ENCODE data around the gene ATP8B1. TPM values are rescaled to one million over a fixed set of nuclear protein-coding genes. Genes with fewer than 3 reads are reported as not detected.
"Not testable (repeated sequence)": the region's sequence is repeated elsewhere in the genome, so short reads cannot be mapped to it uniquely, and the experiment has no call there.

Gene ATP8B1
- total and polyA plus RNA-seq, 3 donors from 2014 or later: 1.6 to 3.0 (median 1.7) TPM

DNA sequence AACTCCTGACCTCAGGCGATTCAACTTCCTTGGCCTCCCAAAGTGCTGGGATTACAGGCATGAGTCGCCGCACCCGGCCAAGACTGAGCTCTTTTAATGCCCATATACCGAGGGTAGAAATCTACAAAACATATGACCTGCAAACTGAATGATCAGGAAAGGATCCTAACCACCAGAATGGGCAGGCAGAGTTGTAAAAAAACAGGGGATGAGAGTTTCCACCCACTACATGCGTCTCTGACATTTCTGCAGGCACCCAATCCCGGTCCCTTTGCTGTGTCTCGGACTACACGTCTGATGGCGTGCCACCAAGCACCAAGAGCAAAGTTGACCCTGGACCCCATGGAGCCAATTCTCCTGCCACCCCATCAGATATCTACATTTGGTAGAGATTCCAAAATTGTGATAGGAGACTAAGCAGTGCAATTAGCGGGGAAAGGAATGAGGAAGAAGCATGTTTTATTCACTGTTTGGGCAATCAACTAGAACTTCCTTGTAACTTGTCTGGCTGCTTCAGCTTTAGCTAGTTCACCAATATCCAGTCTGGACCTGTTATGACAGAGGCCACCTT is 74.1 kb downstream of the ATP8B1 start:
- TF ChIP-seq, protein P1, sequence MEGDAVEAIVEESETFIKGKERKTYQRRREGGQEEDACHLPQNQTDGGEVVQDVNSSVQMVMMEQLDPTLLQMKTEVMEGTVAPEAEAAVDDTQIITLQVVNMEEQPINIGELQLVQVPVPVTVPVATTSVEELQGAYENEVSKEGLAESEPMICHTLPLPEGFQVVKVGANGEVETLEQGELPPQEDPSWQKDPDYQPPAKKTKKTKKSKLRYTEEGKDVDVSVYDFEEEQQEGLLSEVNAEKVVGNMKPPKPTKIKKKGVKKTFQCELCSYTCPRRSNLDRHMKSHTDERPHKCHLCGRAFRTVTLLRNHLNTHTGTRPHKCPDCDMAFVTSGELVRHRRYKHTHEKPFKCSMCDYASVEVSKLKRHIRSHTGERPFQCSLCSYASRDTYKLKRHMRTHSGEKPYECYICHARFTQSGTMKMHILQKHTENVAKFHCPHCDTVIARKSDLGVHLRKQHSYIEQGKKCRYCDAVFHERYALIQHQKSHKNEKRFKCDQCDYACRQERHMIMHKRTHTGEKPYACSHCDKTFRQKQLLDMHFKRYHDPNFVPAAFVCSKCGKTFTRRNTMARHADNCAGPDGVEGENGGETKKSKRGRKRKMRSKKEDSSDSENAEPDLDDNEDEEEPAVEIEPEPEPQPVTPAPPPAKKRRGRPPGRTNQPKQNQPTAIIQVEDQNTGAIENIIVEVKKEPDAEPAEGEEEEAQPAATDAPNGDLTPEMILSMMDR (IDR thresholded peaks at IDR 0.05): no peak
- TF ChIP-seq POLR2A (IDR thresholded peaks at IDR 0.05): no peak
- intact Hi-C loops (cut with DNase I; ENCODE audit: low total_unique reads): no loop called here
- 60 to 61% methylated on average over 11 of the region's 11 CpGs for WGBS, 2 donors
- no peaks in the 10 kb centered on the region for H3K36me3 ChIP-seq (ENCODE audit: low read depth, missing control alignments)
- DNase-seq: no peak
- no peak overlapping the region for H3K4me3 ChIP-seq
- no peak overlapping the region for H3K27ac ChIP-seq
- H3K4me1 ChIP-seq: no peaks in the 10 kb centered on the region
- H3K9me3 ChIP-seq: no peaks in the 10 kb centered on the region
- no peaks in the 10 kb centered on the region for H3K27me3 ChIP-seq

DNA sequence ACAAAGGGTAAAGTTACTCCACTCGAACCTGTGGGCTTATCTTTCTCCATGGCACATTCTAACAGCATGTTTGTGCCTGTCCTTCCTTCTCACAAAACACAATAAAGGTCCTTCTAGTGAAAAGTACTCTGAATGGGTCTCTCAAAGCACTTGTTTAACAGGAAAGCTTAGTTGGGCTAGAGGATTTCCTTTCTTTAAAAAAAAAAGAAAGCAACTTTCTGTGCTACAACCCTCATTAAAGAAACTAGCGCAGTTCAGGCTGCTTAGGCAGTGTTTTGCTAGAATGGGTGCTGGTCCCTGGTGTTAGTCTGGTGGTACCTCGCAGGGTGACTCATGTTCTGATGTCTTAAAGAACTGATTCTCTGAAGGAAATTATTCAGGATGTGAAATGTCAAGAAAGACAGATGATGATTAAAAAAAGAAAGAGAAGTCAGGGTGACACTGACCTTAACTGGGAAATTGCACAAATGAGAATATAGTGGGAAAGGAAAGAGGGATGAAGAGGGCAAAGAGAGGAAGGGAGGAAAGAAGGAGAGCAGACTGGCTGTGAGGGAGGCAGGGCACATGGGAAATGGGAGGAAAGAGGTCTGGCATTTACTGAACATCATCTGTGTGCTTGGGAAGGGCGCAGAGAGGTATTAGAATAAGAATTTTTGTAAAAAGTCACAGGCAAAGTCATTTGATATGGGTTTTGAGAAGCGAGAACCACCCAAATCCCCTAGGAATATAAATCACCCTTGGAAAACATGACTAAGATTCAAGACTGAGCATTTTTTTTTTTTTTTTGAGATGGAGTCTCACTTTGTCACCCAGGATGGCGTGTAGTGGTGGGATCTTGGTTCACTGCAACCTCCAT is 74.9 kb downstream of the ATP8B1 start:
- Histone ChIP-seq H3K4me3 (no peak overlapping the region), H3K9me3 (no peaks in the 10 kb centered on the region), H3K27ac (no peak overlapping the region), H3K27me3 (no peaks in the 10 kb centered on the region), H3K4me1 (no peaks in the 10 kb centered on the region), H3K36me3 (ENCODE audit: low read depth, missing control alignments) (no peaks in the 10 kb centered on the region)
- 65 to 68% methylated on average over 6 of the region's 6 CpGs for WGBS, 2 donors
- TF ChIP-seq, protein P1 (IDR thresholded peaks at IDR 0.05): no peak
- TF ChIP-seq POLR2A (IDR thresholded peaks at IDR 0.05): no peak
- no peak for DNase-seq
- intact Hi-C loops (cut with DNase I; ENCODE audit: low total_unique reads): no loop called here

DNA sequence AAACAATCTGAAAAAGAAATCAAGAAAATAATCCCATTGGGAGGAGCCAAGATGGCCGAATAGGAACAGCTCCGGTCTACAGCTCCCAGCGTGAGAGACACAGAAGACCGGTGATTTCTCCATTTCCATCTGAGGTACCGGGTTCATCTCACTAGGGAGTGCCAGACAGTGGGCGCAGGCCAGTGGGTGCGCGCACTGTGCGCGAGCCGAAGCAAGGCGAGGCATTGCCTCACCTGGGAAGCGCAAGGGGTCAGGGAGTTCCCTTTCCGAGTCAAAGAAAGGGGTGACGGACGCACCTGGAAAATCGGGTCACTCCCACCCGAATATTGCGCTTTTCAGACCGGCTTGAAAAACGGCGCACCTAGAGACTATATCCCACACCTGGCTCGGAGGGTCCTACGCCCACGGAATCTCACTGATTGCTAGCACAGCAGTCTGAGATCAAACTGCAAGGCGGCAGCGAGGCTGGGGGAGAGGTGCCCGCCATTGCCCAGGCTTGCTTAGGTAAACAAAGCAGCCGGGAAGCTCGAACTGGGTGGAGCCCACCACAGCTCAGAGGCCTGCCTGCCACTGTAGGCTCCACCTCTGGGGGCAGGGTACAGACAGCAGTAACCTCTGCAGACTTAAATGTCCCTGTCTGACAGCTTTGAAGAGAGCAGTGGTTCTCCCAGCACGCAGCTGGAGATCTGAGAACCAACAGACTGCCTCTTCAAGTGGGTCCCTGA is 83.7 kb downstream of the ATP8B1 start:
- H3K4me3 ChIP-seq; H3K4me1 ChIP-seq; H3K36me3 ChIP-seq (ENCODE audit: low read depth, missing control alignments); H3K9me3 ChIP-seq; intact Hi-C loops (cut with DNase I; ENCODE audit: low total_unique reads); H3K27ac ChIP-seq; H3K27me3 ChIP-seq; DNase-seq: not testable (repeated sequence)
- 94 to 97% methylated on average over 29 to 31 of the region's 31 CpGs for WGBS, 2 donors

DNA sequence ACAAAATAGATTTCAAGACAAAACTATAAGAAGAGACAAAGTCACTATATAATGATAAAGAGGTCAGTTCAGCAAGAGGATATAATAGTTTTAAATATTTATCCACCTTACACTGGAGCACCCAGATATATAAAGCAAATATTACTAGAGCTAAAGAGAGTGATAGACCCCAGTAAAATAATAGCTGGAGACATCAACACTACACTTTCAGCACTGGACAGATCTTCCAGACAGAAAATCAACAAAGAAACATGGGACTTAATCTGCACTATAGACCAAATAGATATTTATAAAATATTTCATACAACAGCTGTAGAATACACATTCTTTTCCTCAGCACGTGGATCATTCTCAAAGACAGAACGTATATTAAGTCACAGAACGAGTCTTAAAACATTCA is 86.6 kb downstream of the ATP8B1 start:
- no peak overlapping the region for H3K27ac ChIP-seq
- 92% methylated on average over 3 of the region's 3 CpGs for WGBS, 2 donors
- H3K36me3 ChIP-seq (ENCODE audit: low read depth, missing control alignments): no peaks in the 10 kb centered on the region
- TF ChIP-seq, protein P1 (IDR thresholded peaks at IDR 0.05): no peak
- no peak for TF ChIP-seq POLR2A (IDR thresholded peaks at IDR 0.05)
- no peaks in the 10 kb centered on the region for H3K9me3 ChIP-seq
- intact Hi-C loops (cut with DNase I; ENCODE audit: low total_unique reads): no loop called here
- no peak for DNase-seq
- H3K4me3 ChIP-seq: no peak overlapping the region
- H3K27me3 ChIP-seq: no peaks in the 10 kb centered on the region
- H3K4me1 ChIP-seq: no peaks in the 10 kb centered on the region

DNA sequence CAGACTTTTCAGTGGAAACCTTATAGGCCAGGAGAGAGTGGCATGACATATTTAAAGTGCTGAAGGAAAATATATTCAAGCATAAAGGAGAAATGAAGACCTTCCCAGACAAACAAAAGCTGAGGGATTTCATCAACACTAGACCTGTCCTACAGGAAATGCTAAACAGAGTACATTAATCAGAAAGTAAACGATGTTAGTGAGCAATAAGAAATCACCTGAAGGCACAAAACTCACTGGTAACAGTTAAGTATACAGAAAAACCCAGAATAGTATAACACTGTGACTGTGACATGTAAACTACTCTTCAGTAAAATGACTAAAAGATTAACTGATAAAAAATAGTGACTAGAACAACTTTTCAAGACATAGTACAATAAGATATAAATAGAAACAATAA is 87.4 kb downstream of the ATP8B1 start:
- intact Hi-C loops (cut with DNase I; ENCODE audit: low total_unique reads): no loop called here
- no peak overlapping the region for H3K27ac ChIP-seq
- 68 to 93% methylated on average over 1 of the region's 1 CpG for WGBS, 2 donors

More for the DNA sequence above, 87.4 kb downstream of the ATP8B1 start:
- H3K4me1 ChIP-seq: no peaks in the 10 kb centered on the region
- H3K4me3 ChIP-seq: no peak overlapping the region
- no peaks in the 10 kb centered on the region for H3K36me3 ChIP-seq (ENCODE audit: low read depth, missing control alignments)
- DNase-seq: no peak
- H3K27me3 ChIP-seq: no peaks in the 10 kb centered on the region
- H3K9me3 ChIP-seq: no peaks in the 10 kb centered on the region
- TF ChIP-seq, protein P1 (IDR thresholded peaks at IDR 0.05): no peak
- no peak for TF ChIP-seq POLR2A (IDR thresholded peaks at IDR 0.05)

Measured in testis (tissue), 3 donors.